GM18508 (cell line): ENCODE results near the gene TSPAN17.

Experiments used
- ATAC-seq: cut with Tn5 transposase; IDR thresholded peaks from one replicate; pipeline ENCODE4 v1.9.1; 2021; ENCODE audit warnings: moderate number of reproducible peaks; ENCODE audit not compliant: insufficient read depth, unreplicated experiment

Gene TSPAN17

DNA sequence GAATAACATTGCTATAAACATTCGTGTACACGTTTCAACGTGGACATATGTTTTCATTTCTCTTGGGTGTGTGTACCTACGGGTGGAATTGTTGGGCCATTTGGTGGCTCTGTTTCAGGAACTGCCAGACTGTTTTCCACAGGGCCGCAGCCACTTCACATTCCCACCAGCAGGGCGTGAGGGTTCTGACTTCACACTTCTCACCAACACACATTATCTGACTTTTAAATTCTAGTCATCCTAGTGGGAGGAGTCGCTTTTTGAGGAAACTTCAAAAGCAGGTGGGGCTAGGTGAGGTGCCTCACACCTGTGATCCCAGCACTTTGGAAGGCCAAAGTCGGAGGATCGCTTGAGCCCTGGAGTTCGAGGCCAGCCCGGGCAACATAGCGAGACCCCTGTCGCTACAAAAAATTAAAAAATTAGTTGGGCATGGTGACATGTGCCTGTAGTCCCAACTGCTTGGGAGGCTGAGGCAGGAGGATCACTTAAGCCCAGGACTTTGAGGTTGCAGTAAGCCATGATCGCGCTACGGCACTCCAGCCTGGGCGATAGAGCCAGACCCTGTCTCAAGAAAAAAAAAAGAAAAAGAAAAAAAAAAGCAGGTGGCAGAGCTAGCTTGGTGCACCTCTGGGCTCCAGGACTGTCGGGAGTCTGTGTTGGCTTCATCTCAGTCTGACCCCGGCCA, 28.5 kb downstream of the TSPAN17 start:
- no peak for ATAC-seq

DNA sequence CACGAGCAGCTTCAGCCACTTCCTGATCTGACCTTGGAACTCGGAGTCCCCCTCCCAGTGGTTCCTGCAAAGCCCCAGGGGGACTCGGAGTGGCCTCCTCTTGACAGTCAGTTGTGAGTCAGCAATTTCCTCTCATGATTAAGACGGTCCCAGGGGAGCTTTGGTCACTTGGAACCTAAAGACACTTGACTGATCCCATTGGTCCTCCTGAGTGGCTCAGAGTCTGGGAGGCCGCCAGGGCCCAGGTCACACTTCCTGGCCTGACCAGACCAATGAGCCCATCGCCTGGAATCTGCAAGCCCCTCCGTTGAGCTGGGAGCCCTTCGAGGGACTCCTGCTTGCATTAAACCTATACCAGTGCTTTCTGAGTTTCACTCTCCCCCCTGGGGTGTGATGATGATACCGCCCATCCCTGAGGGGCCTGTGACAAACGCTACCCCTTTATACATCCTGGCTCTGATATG, 29.1 kb downstream of the TSPAN17 start:
- no peak for ATAC-seq

DNA sequence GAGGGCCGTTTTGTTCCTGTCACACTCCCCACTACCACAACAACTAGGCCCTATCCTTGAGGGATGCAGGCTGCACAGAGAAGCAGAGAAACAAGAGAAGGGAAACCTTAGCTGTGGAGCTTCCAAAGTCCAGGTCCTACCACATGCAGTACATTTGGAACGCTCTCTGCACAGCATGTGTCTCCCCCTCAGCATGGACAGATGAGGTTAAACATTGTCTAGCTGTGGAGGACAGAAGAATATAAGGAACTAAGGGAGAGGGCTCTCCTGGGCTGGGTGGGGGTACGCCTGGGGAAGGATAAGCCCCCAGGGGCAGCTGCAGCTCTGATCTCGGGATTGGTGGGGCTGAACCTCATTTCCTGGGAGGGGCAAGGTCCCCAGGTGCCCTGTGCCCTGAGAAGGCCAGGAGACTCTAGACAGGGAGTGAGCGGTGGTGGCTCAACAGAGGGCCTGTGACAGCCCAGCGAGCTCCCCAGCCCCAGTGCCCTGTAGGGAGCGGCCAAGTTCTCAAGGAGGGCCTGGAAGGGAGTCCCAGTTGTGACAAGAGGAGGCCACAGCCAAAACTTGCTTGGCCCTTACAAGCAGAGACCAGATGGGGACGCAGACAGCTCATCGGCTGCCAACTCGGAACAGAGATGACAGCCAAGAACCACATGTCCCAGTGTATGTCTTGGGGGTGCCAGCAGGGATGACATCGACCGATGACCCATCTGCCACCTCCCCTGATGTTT, 30.1 kb downstream of the TSPAN17 start:
- no peak for ATAC-seq

DNA sequence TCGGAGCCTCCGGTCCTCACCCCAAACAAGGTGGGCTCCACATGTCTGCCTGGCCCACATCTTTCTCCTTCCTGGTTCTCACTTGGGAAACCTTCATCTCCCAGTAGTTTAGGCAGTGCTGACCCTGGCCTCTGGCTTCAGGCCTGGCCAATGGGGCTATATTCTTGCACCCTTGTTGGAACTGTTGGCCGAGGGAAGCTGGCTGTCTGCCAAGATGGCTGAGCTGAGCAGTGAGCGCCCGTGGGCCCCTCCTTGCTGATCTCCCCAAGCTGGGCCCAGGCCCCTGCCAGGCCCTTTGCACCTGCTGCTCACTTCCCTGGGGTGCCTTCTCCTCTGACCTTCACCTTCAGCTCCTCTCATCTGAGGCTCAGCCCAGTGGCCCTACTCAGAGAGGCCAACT, 31.3 kb downstream of the TSPAN17 start:
- no peak for ATAC-seq

DNA sequence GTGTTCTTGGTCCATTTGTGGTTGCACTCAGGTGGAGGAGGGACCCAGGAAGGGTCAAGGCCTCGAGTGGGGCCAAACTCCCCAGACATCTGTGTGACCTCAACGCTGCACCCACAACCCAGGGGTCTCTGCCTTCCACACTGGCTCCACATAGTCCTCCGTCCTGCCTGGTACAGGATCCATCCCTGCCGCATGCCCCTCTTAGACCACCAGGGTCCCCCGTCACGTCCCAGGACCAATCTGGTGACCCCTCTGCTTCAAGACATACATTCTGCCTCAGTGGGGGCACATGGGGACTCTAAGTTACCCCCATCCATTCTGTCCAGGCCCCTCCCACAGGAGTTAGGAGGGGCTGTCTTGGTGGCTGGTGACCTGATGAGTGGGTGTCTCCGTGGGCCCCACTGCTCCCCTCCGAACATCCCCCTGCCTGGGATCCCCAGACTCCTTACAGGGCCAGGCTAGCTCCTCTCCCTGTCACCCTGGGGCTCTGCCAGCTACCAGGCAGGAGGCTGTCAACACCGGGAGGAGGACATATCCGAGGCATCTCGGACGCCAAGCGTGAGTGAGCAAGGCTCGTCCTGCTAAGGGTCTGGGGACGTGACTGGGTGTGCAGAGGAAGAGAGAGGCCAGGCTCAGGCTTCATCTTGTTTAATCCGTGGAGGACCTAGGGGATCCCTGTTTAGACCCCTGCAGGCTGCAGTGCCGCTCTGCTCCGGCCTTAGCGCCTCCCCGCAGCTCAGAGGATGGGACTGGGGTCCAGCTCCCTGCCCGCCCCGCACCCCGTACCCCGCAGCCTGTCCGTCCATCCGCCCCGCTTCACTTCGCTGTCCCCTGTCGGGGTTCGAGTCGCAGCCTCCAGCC, 32.3 kb downstream of the TSPAN17 start:
- ATAC-seq = no peak

DNA sequence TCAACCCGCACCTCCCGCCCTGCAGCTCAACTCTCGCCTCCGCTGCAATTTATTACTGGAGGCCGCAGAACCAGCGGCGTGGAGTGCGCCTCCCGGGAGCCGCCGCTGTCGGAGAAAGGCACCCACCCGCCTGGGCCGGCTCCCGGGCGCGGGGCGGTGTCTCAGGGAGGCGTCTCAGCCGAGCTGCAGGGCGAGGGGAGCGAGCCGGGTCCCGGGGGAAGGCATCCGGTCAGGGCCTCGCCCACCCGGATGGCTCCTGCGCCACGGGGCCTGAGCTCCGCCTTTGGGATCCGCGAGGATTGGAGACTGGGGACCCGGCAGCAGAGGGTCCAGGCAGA, 32.9 kb downstream of the TSPAN17 start:
- no peak for ATAC-seq

DNA sequence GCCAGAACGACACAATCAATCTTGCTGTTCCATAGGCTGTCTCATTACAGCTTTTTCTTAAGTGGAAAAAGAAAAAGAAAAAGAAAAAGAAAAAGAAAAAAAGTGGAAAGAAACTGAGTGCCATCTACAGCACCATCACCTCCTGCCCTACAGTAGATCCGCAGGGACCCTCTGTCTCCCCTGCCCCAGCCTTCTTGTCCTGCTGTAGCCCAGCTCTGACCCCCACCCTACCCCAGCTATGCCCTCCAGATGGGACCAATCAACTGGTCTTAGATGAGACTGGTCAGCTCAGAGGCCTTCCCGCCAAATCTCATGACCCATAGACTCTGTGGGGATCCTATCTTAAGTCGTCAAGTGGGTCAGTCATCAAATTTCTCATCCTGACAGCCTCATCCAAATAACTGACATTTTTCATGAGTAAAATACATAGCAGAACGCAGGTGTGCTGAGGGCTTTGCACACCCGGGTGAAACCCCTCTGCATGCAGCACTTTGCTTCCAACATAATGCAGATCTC, 34.8 kb downstream of the TSPAN17 start:
- no peak for ATAC-seq

DNA sequence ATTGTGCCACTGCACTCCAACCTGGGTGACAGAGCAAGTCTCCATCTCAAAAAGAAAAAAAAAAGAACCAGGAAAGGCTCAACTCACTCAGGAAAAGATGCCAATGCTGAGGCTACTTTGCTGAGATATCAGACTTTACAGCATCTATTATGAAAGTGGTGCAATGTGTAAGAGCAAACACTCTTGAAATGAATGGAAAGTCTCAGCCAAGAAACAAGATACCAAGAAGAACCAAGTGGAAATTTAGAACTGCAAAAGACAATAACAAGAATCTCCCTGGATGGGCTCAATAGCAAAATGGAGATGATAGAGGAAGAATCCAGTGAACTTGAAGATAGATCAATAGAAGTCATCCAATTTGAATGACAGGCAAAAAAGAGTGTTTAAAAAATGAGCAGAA, 37.7 kb downstream of the TSPAN17 start:
- ATAC-seq = no peak

DNA sequence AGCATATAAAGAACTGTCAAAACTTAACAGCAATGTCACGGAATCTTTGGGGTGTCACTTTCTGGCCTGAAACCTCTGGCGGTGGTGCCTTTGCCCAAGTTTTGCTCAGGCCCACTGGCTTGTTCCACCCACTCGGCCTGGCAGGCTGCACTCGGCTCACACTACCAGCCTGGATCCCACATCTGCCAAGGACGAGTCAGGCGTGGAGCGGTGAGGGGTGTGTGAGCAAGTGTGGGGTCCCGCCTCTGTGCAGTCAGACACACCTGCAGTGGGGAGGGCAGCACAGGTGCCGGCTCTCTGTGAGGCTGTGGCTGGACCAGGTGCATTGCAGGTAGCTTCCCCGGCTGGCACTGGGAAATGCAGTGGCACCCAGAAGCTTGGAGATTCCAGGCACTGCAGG, 40.0 kb downstream of the TSPAN17 start:
- ATAC-seq = no peak

DNA sequence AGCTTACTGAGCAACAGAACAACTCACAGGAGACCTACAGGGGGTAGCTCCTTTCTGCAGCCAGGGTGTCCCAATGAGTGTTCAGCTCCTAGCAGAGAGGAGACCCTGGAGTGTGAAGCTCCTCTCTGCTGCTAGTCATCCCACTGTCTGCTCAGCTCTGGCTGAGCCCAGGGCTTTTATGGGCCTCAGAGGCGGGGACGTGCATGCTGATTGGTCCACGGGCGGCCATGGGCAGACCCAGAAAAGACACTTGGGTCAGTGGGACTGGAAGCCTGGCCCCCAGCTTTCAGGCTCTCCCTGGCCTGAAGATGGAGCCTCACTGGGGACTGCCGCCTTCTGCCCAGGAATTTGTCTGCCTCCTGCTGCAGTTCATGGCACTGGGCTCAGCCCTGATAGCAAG, 40.6 kb downstream of the TSPAN17 start:
- no peak for ATAC-seq

DNA sequence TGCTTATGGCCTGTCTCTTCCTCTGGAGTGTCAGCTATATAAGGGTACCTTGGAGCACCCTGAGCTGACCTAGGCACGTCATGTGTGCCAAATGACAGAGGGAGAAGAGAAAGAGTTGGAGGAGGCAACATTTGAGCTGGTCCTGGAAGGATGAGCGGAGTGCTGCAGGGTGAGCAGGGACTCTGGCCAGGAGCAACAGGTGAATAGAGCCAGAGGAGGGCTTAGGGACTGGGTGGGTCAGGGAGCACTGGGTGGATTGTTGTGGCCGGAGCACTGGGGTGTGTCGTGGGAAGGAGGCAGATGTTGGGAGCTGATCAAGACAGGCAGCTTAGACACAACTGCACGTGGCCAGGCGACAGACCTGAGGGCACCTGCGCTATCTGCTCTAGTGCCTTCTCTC, 43.6 kb downstream of the TSPAN17 start:
- no peak for ATAC-seq

DNA sequence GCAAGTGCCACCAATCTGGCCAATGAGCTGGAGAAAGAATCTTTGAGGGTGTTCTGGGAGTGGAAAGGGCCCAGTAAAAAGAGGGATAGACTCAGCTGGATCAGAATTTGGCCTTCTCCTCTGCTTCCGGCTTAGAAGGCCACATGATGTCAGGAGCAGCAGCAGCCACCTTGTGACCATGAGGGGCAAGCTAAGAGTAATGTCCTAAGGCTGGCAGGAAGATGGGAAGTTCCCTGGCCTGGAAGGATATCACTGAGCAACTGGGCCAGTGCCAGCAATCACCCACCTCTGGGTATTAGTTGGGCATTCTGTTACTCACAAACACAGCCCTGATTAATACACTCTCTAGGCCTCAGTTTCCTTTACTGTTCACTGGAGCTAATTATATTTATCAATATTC, 44.2 kb downstream of the TSPAN17 start:
- no peak for ATAC-seq

DNA sequence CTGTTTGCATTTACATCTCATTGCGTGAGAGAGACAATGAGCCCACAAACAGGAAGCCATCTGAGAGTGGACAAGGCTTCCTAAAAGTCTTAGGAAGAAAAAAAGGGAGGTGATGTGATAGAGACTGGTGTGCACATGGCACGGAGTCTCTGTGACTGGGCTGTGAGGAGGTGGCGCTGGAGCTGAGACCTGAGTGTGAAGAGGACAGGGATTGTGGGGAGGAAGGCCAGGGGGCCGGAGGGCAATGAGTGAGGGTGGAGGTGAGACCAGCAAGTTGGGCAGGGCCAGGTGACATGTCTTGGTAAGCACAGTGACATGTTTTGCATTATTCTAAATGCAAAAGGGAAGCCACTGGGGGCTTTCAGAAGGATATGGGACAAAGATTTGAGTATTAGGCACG, 45.0 kb downstream of the TSPAN17 start:
- no peak for ATAC-seq

DNA sequence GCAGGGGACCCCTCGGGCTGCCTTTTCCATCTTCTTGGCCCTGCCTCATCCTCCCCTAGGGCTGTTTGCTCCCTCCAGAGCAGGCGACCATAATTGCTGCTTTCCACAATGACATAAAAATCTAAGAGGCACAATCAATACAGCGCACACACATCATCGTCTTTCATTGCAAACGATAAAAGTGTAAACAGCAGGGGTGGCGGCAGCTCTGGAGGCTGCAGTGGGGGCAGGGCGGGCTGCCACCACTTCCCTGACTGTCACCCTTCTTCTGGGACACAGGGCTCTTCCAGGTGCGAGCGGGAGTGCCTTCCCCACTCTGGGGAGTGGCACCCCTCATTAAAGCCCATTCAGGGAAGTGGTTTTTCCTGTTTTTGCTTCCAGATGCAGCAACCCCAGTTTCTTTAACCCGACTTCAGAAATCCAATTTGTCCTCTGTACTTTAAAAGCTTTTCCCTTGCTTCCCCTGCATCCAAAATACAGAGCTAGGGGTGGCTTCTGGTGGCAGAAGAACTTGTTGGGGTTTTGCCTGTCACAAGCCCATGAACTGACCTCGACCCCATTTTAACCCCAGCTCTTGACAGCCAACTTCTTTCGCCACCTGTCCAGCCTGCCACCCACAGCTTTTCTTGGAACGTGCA, 45.7 kb downstream of the TSPAN17 start:
- no peak for ATAC-seq

DNA sequence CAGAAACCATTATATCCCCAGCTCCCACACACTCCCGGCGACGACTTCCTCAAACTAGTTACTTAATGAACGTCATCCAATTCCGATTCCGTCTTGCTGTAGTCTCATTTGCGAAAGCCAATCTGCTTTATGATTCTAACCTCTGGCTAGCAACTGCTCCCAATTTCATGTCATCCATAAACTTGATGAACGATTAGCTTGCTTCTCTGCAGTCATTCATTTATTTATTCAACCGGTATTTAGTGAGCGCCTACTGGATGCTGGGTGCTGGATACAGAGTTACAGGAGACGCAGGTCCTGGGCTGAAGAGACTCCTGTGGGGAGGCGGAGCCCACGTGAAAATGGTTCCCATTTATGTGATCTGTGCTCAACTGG, 46.2 kb downstream of the TSPAN17 start:
- no peak for ATAC-seq

DNA sequence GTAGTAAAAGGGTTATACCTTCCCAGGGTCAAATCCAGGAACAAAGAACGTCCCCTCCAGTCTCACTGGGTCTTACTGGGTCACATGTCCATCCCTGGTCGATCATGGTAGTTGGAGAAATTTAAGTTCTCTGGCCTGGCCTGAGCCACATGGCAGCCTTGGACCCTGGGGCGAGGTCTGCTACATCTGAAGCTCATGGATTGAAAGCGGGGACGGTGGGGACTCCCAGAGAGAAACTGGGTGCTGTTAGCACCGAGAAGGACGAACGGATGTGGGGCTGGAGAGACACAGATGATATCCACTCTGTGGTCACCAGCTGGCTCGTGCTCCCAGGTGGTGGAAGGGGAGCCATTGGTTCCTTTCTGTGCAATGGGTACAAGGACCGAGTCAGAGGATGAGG, 46.9 kb downstream of the TSPAN17 start:
- no peak for ATAC-seq

DNA sequence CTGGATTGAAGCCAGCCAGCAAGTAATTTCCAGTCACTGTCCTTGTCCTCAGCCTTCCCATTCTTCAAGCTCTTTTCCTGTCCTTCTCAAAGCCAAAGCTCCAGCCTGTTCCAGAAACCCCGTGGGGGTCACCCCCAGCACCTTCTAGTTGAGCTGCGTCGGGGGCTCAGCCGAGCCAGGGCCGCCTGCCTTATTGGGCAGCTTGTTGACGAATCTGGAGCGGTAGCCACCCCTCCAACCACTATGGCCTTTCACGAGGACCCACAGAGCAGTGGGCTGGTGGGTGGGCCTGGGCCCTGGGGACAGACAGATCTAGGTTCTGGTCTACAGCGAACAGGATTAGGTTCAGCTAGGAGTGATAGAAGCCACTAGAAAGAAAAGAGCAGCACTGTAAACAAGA, 47.3 kb downstream of the TSPAN17 start:
- no peak for ATAC-seq

DNA sequence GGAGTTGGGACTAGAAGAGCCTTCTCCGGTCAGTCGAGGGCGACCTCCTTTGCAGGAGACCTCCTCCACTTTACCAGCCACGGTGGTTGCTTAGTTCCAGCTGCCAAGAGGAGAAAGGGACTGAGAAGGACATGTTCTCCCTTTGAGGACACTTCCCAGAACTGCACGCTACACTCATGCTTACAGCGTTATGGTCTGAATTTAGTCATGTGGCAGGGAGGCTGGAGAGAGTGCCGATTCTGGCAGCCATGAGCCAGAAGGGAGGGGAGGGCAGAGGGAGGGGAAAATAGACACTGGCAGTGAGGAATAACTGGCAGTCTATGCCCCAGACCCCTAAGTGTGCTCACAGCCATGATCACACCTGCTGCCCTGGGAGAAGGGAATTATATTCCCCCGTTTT, 47.8 kb downstream of the TSPAN17 start:
- no peak for ATAC-seq

DNA sequence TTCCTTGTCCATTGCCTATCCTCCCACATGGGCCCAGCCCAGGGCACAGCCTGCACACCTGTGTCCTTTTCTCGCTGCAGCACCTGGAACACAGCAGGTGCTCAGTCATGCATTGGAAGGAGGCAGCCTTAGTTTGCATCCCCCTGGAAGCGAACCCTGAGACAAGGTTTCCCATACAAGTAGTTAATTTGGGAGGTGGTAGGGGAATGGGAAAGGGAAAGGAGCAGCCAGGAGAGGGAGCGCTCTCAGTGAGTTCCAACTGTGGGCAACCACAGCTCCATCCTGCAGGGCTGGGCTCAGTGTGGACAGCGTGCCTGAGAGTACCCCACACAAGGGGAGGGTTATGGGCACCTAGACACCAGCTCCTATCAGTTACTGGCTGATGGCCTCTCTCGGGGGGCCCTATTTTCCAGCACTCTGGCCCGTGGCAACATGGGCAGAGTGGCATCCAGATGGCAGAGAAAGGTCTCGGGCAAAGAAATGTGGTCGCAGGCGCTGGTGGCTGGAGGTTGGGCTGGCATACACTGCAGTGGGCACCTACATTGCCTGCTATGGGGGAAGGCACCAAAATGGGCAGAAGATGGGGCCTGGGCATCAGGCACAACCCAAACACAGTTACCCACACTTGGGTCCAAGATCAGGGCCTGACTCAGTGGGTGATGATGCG, 50.1 kb downstream of the TSPAN17 start:
- ATAC-seq = no peak

DNA sequence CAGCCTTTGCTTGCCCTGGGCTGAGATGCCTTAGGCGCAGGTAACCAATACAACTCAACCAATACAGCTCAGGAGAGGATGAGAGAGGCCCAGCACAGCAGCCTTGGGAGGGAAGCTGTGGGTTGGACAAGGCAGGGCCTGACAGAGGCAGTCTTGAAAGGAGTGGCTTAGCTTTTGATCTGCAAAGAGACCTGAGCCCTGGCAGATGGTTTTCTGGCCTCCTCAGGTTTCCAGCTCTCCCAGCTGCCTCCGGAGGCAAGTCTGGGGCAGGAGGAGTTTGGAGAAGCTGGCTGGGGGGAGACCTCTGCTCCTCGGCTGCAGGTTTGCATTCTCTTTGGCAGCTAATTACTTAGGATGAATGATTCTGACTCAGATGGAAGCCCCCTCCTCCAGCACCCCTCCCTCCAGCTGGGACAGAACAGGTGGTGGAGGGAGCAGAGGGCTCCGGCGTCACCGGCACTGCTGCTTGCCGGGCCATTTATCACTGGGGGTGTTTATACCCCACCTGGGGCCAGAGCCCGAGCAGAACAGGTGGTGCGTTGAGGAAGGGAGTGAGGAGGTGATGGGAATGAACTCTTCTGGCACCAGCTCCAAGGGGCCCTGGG, 50.8 kb downstream of the TSPAN17 start:
- no peak for ATAC-seq
